HEK293 (cell line): ENCODE measurements around the gene SERTAD3.
A peak's percentile ranks its signal among the peaks of the same experiment; 100 is the strongest.

Experiments
- KLF10 ChIP-seq: fragments of 450-650 bp; IDR thresholded peaks from 2 replicates; pipeline ENCODE4 v1.5.1; 2018; ENCODE audit warnings: missing biosample characterization, mild to moderate bottlenecking, missing genetic modification characterization
- KLF16 ChIP-seq: fragments of 450-650 bp; formaldehyde crosslinking; IDR thresholded peaks from 2 replicates; pipeline ENCODE4 v1.5.1; 2017; ENCODE audit warnings: missing biosample characterization, missing genetic modification characterization
- MYNN ChIP-seq: fragments of 450-650 bp; formaldehyde crosslinking; IDR thresholded peaks from 2 replicates; pipeline ENCODE4 v1.5.1; 2016; ENCODE audit warnings: missing biosample characterization, missing genetic modification characterization, borderline replicate concordance
- SP2 ChIP-seq: fragments of 450-650 bp; formaldehyde crosslinking; IDR thresholded peaks from 2 replicates; pipeline ENCODE4 v1.5.1; 2016; ENCODE audit warnings: missing biosample characterization, missing genetic modification characterization
- TRIM28 ChIP-seq: IDR thresholded peaks from 2 replicates; pipeline ENCODE4 v1.6.1; 2011; ENCODE audit warnings: low read length, control low read depth, borderline replicate concordance
- ZIC2 ChIP-seq: fragments of 450-650 bp; formaldehyde crosslinking; IDR thresholded peaks from 2 replicates; pipeline ENCODE4 v1.5.1; 2016; ENCODE audit warnings: missing biosample characterization, missing genetic modification characterization
- ZNF202 ChIP-seq: fragments of 450-650 bp; formaldehyde crosslinking; IDR thresholded peaks from 2 replicates; pipeline ENCODE4 v1.5.1; 2016; ENCODE audit warnings: missing biosample characterization, missing genetic modification characterization, borderline replicate concordance
- ZNF214 ChIP-seq: fragments of 450-650 bp; formaldehyde crosslinking; IDR thresholded peaks from 2 replicates; pipeline ENCODE4 v1.5.1; 2017; ENCODE audit warnings: missing biosample characterization, mild to moderate bottlenecking, missing genetic modification characterization, borderline replicate concordance
- ZNF223 ChIP-seq: fragments of 450-650 bp; formaldehyde crosslinking; IDR thresholded peaks from 2 replicates; pipeline ENCODE4 v1.5.1; 2016; ENCODE audit warnings: missing biosample characterization, missing genetic modification characterization
- ZNF239 ChIP-seq: fragments of 450-650 bp; formaldehyde crosslinking; IDR thresholded peaks from 2 replicates; pipeline ENCODE4 v1.5.1; 2016; ENCODE audit warnings: missing biosample characterization, missing genetic modification characterization
- ZNF248 ChIP-seq: fragments of 450-650 bp; formaldehyde crosslinking; IDR thresholded peaks from 2 replicates; pipeline ENCODE4 v1.5.1; 2017; ENCODE audit warnings: missing biosample characterization, missing genetic modification characterization
- ZNF37A ChIP-seq: fragments of 450-650 bp; IDR thresholded peaks from 2 replicates; pipeline ENCODE4 v1.5.1; 2018; ENCODE audit warnings: missing biosample characterization, missing genetic modification characterization
- ZNF394 ChIP-seq: fragments of 450-650 bp; formaldehyde crosslinking; IDR thresholded peaks from 2 replicates; pipeline ENCODE4 v1.5.1; 2016; ENCODE audit warnings: missing biosample characterization, missing genetic modification characterization, mild to moderate bottlenecking, moderate library complexity, borderline replicate concordance
- ZNF600 ChIP-seq: fragments of 450-650 bp; formaldehyde crosslinking; IDR thresholded peaks from 2 replicates; pipeline ENCODE4 v1.5.1; 2016; ENCODE audit warnings: missing biosample characterization, missing genetic modification characterization
- ZNF623 ChIP-seq: fragments of 450-650 bp; formaldehyde crosslinking; IDR thresholded peaks from 2 replicates; pipeline ENCODE4 v1.5.1; 2016; ENCODE audit warnings: missing biosample characterization, missing genetic modification characterization
- ZNF660 ChIP-seq: fragments of 450-650 bp; IDR thresholded peaks from 2 replicates; pipeline ENCODE4 v1.5.1; 2018; ENCODE audit warnings: missing biosample characterization, mild to moderate bottlenecking, missing genetic modification characterization
- ZNF76 ChIP-seq: fragments of 450-650 bp; formaldehyde crosslinking; IDR thresholded peaks from 2 replicates; pipeline ENCODE4; 2016; ENCODE audit warnings: low read depth, missing biosample characterization, missing genetic modification characterization, borderline replicate concordance
- ZNF777 ChIP-seq: fragments of 450-650 bp; formaldehyde crosslinking; IDR thresholded peaks from 2 replicates; pipeline ENCODE4 v1.5.1; 2017; ENCODE audit warnings: missing biosample characterization, missing genetic modification characterization, borderline replicate concordance
- ZXDB ChIP-seq: fragments of 450-650 bp; formaldehyde crosslinking; IDR thresholded peaks from 2 replicates; pipeline ENCODE4 v1.5.1; 2016; ENCODE audit warnings: missing biosample characterization, missing genetic modification characterization
- TF ChIP-seq, protein P1 (sequence below): fragments of 450-650 bp; formaldehyde crosslinking; conservative IDR thresholded peaks from 2 replicates; pipeline ENCODE4 v1.5.1; 2016; ENCODE audit warnings: low read depth, missing biosample characterization, missing genetic modification characterization
- TF ChIP-seq, protein P2 (sequence below): fragments of 450-650 bp; formaldehyde crosslinking; IDR thresholded peaks from 2 replicates; pipeline ENCODE4 v1.5.0; 2017; ENCODE audit warnings: missing biosample characterization, missing genetic modification characterization, borderline replicate concordance
- TF ChIP-seq, protein P3 (sequence below): fragments of 450-650 bp; formaldehyde crosslinking; IDR thresholded peaks from 2 replicates; pipeline ENCODE4 v1.5.1; 2016; ENCODE audit warnings: missing biosample characterization, missing genetic modification characterization
- TF ChIP-seq, protein P4 (sequence below): fragments of 450-650 bp; IDR thresholded peaks from 2 replicates; pipeline ENCODE4 v1.5.1; 2018; ENCODE audit warnings: missing biosample characterization, missing genetic modification characterization
- TF ChIP-seq, protein P5 (sequence below): fragments of 450-650 bp; formaldehyde crosslinking; IDR thresholded peaks from 2 replicates; pipeline ENCODE4 v1.5.1; 2016; ENCODE audit warnings: missing biosample characterization, missing genetic modification characterization, borderline replicate concordance

SERTAD3 gene

DNA sequence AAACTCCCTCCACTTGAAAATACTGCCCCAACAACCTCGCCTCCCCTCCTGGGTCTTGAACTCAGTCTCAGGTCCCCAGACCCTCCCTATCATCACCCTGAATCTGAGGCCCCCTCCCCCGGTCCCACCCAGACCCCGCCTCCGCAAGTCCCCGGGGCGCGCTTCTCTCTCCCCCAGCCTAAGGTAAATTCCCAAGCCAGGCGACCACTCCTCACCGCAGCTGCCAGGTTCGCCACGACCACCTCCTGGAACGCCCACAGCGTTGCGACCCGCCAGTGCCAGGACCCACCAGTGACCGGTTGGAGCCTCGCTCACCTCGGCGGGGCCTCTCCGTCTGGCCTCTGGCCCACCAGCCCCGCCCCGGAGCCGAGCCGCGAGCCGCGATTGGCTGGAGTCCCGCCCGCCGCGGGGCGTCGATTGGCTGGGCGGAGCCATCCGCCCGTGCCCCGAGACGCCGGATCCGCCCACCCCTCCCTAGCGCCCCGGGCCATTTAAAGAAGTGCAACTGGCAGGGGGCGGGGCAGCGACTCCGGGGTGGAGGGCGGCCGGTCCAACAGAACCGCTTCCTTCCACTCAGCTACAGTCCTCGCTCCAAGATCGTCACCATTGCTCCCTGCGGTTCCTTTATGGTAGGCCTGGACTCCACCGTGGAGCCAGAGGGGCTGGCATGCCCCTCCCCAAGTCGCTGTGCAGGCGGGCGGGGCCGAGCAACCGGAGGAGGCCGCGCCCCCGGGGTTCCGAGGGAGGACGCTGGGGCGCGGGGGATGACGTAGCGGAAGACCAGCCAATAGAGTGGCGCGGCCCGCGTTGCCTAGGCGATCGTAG lies at the start of gene SERTAD3 (continued):
- TF ChIP-seq, protein P1, sequence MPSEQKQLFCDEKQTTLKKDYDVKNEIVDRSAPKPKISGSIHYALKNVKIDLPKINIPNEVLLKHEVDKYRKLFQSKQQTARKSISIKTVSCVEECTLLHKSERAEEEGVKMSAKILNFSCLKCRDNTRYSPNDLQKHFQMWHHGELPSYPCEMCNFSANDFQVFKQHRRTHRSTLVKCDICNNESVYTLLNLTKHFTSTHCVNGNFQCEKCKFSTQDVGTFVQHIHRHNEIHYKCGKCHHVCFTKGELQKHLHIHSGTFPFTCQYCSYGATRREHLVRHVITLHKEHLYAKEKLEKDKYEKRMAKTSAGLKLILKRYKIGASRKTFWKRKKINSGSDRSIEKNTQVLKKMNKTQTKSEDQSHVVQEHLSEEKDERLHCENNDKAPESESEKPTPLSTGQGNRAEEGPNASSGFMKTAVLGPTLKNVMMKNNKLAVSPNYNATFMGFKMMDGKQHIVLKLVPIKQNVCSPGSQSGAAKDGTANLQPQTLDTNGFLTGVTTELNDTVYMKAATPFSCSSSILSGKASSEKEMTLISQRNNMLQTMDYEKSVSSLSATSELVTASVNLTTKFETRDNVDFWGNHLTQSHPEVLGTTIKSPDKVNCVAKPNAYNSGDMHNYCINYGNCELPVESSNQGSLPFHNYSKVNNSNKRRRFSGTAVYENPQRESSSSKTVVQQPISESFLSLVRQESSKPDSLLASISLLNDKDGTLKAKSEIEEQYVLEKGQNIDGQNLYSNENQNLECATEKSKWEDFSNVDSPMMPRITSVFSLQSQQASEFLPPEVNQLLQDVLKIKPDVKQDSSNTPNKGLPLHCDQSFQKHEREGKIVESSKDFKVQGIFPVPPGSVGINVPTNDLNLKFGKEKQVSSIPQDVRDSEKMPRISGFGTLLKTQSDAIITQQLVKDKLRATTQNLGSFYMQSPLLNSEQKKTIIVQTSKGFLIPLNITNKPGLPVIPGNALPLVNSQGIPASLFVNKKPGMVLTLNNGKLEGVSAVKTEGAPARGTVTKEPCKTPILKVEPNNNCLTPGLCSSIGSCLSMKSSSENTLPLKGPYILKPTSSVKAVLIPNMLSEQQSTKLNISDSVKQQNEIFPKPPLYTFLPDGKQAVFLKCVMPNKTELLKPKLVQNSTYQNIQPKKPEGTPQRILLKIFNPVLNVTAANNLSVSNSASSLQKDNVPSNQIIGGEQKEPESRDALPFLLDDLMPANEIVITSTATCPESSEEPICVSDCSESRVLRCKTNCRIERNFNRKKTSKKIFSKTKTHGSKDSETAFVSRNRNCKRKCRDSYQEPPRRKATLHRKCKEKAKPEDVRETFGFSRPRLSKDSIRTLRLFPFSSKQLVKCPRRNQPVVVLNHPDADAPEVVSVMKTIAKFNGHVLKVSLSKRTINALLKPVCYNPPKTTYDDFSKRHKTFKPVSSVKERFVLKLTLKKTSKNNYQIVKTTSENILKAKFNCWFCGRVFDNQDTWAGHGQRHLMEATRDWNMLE (tag by site-specific recombination) = no peak; the same call in 1 of the 2 replicates
- TF ChIP-seq ZNF777 (tag by site-specific recombination) (peak; percentile 83), ZNF37A (tag by site-specific recombination) (no peak), ZNF623 (tag by site-specific recombination) (no peak; the same call in 1 of the 2 replicates), TRIM28 (no peak), ZNF202 (tag by site-specific recombination) (no peak), KLF16 (peak; percentile 100), ZNF214 (no peak), SP2 (tag by site-specific recombination) (peak; percentile 92), ZIC2 (tag by site-specific recombination) (peak; percentile 97), ZNF600 (tag by site-specific recombination) (no peak; the same call in 1 of the 2 replicates), ZNF394 (no peak), ZNF223 (no peak), ZNF248 (tag by site-specific recombination) (no peak), MYNN (tag by site-specific recombination) (no peak; the same call in 1 of the 2 replicates), ZNF660 (tag by site-specific recombination) (peak; percentile 87), KLF10 (tag by site-specific recombination) (peak; percentile 99), ZNF76 (peak; percentile 87), ZNF239 (tag by site-specific recombination) (no peak), ZXDB (tag by site-specific recombination) (peak; percentile 97)
- TF ChIP-seq, protein P2, sequence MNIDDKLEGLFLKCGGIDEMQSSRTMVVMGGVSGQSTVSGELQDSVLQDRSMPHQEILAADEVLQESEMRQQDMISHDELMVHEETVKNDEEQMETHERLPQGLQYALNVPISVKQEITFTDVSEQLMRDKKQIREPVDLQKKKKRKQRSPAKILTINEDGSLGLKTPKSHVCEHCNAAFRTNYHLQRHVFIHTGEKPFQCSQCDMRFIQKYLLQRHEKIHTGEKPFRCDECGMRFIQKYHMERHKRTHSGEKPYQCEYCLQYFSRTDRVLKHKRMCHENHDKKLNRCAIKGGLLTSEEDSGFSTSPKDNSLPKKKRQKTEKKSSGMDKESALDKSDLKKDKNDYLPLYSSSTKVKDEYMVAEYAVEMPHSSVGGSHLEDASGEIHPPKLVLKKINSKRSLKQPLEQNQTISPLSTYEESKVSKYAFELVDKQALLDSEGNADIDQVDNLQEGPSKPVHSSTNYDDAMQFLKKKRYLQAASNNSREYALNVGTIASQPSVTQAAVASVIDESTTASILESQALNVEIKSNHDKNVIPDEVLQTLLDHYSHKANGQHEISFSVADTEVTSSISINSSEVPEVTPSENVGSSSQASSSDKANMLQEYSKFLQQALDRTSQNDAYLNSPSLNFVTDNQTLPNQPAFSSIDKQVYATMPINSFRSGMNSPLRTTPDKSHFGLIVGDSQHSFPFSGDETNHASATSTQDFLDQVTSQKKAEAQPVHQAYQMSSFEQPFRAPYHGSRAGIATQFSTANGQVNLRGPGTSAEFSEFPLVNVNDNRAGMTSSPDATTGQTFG (tag by site-specific recombination) = no peak
- TF ChIP-seq, protein P3, sequence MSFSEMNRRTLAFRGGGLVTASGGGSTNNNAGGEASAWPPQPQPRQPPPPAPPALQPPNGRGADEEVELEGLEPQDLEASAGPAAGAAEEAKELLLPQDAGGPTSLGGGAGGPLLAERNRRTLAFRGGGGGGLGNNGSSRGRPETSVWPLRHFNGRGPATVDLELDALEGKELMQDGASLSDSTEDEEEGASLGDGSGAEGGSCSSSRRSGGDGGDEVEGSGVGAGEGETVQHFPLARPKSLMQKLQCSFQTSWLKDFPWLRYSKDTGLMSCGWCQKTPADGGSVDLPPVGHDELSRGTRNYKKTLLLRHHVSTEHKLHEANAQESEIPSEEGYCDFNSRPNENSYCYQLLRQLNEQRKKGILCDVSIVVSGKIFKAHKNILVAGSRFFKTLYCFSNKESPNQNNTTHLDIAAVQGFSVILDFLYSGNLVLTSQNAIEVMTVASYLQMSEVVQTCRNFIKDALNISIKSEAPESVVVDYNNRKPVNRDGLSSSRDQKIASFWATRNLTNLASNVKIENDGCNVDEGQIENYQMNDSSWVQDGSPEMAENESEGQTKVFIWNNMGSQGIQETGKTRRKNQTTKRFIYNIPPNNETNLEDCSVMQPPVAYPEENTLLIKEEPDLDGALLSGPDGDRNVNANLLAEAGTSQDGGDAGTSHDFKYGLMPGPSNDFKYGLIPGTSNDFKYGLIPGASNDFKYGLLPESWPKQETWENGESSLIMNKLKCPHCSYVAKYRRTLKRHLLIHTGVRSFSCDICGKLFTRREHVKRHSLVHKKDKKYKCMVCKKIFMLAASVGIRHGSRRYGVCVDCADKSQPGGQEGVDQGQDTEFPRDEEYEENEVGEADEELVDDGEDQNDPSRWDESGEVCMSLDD (tag by site-specific recombination) = peak; percentile 100
- TF ChIP-seq, protein P4, sequence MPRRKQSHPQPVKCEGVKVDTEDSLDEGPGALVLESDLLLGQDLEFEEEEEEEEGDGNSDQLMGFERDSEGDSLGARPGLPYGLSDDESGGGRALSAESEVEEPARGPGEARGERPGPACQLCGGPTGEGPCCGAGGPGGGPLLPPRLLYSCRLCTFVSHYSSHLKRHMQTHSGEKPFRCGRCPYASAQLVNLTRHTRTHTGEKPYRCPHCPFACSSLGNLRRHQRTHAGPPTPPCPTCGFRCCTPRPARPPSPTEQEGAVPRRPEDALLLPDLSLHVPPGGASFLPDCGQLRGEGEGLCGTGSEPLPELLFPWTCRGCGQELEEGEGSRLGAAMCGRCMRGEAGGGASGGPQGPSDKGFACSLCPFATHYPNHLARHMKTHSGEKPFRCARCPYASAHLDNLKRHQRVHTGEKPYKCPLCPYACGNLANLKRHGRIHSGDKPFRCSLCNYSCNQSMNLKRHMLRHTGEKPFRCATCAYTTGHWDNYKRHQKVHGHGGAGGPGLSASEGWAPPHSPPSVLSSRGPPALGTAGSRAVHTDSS (tag by site-specific recombination) = no peak
- TF ChIP-seq, protein P5, sequence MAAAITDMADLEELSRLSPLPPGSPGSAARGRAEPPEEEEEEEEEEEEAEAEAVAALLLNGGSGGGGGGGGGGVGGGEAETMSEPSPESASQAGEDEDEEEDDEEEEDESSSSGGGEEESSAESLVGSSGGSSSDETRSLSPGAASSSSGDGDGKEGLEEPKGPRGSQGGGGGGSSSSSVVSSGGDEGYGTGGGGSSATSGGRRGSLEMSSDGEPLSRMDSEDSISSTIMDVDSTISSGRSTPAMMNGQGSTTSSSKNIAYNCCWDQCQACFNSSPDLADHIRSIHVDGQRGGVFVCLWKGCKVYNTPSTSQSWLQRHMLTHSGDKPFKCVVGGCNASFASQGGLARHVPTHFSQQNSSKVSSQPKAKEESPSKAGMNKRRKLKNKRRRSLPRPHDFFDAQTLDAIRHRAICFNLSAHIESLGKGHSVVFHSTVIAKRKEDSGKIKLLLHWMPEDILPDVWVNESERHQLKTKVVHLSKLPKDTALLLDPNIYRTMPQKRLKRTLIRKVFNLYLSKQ (tag by site-specific recombination) = no peak
